Measurements from ENCODE around the gene SSRP1. TPM values are rescaled to one million over a fixed set of nuclear protein-coding genes. Genes with fewer than 3 reads are reported as not detected.
"Not testable (repeated sequence)": the region's sequence is repeated elsewhere in the genome, so short reads cannot be mapped to it uniquely, and the experiment has no call there.

Gene SSRP1
- total RNA-seq, 1 donor from 2014 or later = 38.4 TPM

DNA sequence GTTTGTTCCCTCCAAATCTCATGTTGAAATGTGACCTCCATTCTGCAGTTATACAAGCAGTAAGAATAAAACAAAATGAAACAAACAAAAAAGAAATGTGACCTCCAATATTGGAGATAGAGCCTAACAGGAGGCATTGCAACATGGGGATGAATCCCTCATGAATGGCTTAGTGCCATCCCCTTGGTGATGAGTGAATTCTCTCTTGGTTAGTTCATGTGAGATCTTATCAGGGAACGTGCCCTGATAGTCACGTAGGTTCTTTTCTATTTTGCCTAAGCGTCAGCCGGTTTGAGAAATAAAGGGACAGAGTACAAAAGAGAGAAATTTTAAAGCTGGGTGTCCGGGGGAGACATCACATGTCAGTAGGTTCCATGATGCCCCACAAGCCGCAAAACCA lies 54.1 kb downstream of the SSRP1 start:
- ATAC-seq; intact Hi-C loops (cut with micrococcal nuclease); DNase-seq: not testable (repeated sequence)

DNA sequence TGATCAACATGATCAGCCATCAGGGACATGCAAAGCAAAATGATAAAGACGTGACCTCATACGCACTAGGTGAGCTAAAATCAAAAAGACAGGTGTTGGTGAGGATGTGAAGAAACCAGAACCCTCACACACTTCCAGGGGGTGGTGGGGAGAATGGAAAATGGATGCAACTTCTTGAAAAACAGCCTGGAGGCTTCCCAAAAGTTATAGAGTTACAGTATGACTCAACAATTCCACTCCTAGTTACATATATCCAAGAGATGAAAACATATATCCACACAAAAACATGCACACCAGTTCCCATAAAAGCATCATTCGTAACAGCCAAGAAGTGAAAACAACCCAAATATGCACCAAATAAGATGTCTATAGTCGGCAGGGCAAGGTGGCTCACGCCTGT lies 56.6 kb downstream of the SSRP1 start:
- intact Hi-C loops (cut with micrococcal nuclease) = no loop called here
- DNase-seq = no peak
- ATAC-seq = no peak

DNA sequence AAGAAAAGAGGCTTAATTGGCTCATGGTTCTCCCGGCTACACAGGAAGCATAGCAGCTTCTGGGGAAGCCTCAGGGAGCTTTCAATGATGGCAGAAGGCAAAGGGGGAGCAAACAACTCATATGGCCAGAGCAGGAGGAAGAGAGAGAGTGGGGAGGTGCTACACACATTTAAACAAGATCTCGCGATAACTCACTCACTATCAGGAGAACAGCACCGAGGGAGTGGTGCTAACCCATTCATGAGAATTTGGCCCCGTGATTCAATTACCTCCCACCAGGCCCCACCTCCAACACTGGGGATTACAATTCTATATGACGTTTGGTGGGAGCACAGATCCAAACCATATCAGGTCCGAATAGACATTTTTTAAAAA lies 57.0 kb downstream of the SSRP1 start:
- intact Hi-C loops (cut with micrococcal nuclease) = no loop called here
- DNase-seq (no peak), ATAC-seq (no peak)

DNA sequence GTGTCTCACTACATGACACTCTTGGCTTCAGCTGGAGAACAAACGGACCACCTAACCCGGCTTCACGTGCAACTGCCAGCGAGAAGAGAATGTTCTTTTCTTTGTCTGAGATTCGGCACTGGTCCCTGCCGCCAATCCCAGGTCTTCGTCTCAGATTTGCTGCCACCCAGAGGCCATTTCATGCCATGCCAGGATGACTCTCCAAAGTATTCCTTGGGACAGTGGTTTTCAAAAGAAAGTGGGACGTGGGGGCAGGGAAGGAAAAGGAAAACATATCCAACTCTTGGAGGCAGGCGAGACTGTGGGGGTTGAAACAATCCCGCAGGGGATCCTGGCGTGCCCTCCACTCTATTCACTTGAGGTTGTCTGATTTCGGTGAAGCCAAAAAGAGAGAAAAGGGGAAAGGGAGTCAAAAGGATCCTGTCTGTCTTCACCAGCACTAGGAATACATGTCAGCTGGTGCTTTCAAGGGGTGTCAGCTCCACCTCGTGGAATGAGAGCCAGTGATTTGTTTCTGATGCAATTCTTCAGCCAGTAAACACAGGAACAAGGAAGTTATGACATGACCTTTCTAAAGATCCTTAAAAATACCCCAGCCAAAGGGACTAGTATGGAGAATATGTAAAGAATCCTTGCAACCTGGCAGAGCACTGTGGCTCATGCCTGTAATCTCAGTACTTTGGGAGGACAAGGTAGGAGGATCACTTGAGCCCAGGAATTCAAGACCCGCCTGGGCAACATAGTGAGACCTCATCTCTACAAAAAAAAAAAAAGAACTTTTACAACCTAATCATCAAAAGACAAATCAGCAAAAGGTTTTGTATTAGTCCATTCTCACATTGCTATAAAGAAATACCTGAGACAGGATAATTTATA lies 57.6 kb downstream of the SSRP1 start:
- peak; percentile 76 for DNase-seq
- ATAC-seq = peak; percentile 84
- intact Hi-C loops (cut with micrococcal nuclease) = no loop called here

DNA sequence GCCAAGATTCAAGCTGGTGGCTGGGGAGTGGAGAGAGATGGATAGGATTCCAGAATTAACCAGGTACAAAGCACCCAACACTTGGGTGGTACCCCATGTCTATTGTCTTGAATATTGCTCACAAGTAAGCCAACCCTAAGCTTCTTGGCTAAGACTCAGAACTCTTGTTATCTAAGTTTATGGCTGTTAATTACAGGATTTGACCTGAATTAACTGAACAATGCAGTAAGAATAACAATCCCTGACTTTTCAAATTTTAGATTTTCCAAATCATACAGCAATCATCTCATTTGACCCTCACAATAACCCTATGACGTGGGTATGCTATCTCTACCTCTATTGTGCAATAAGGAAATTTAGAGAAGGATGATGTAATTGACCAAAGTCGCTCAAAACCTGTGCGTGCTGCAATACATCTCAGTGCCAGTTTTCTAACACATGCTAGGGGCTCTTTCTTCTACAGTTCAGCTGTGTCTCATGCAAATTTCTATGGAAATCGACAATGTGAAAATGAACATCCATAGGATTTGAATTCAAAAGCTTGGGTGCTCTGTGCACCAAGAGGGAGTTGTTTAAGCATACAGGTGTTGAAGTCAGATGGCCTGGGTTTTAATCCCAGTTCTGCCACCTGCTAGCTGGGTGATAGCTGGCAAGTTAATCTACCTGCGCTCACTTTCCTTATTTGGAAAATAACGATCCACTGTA lies 58.6 kb downstream of the SSRP1 start:
- peak; percentile 64 for ATAC-seq
- no peak for DNase-seq
- intact Hi-C loops (cut with micrococcal nuclease) = no loop called here

DNA sequence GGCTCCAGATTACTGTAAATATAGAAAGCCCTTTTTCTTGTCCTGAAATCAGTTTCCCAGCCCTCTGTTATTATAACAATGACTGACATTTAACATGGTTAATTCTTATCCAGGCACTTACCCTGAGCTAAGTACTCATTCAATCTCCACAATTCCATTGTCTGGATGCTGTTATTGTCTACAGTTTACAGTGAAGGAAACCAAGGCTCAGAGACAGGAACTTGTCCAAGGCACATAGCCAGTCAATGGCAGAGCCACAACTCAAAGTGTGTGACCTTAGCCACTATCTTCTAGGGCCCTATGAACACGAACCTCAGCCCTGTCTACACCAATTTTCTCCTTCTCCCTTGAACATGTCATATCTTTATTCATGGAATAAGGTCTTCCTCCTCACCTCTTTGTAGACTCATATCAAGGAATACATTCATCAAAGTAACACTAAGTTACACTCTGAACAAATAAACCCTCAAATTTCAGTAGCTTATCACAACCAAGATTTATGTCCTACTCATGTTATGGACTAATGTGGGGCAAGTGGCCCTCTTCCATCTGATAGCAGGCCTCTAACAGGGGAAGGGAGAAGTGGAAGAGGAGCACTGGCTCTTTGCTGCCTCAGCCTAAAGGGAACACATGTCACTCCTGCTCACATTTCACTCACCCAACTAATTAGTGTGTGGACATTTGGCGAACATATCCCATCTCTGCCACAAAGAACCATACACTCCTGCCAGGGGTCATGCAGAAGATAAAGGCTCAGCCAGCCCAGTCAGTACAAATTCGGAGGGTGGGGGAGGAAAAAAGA lies 59.3 kb downstream of the SSRP1 start:
- DNase-seq = no peak
- intact Hi-C loops (cut with micrococcal nuclease) = no loop called here
- peak; percentile 7 for ATAC-seq

Other genes starting within 250 kb of the SSRP1 start
- gene LRRC55, start 153.9 kb downstream of the SSRP1 start, total RNA-seq = 0.35 TPM
- 21.0 TPM for gene APLNR, start 98.6 kb downstream of the SSRP1 start, total RNA-seq
- 44.4 TPM for gene TNKS1BP1, start 10.9 kb downstream of the SSRP1 start, total RNA-seq
- gene P2RX3, start 2.5 kb upstream of the SSRP1 start, total RNA-seq = 4.5 TPM
- gene PRG3, start 45.3 kb upstream of the SSRP1 start, total RNA-seq = not detected
- gene PRG2, start 54.8 kb upstream of the SSRP1 start, total RNA-seq = not detected
- gene SLC43A3, start 91.2 kb upstream of the SSRP1 start, total RNA-seq = 20.6 TPM
- gene RTN4RL2, start 124.6 kb upstream of the SSRP1 start, total RNA-seq = 1.0 TPM
- gene SLC43A1, start 179.8 kb upstream of the SSRP1 start, total RNA-seq = 4.5 TPM
- gene TIMM10, start 194.9 kb upstream of the SSRP1 start, total RNA-seq = 56.7 TPM
- gene SMTNL1, start 201.7 kb upstream of the SSRP1 start, total RNA-seq = not detected
- 18.0 TPM for gene UBE2L6, start 231.8 kb upstream of the SSRP1 start, total RNA-seq